GM10248 (cell line): ENCODE results near the gene DUSP11.

Source experiments
- CTCF ChIA-PET: fragments of 300-600 bp; sonication (Branson Sonifier 250); formaldehyde crosslinking; extraction: SDS; loops from one replicate; lab custom pipeline; 2021; ENCODE audit warnings: antibody characterized with exemption; lab: Yijun Ruan, JAX
- POLR2A ChIA-PET: fragments of 350-650 bp; sonication (Branson Sonifier 250); formaldehyde crosslinking; extraction: SDS; loops from one replicate; lab custom pipeline; 2020; ENCODE audit warnings: antibody characterized with exemption; lab: Yijun Ruan, JAX
- DNase-seq: peaks from one replicate; pipeline ENCODE4 v3.0.0; 2012; ENCODE audit errors: extremely low spot score
- TF ChIP-seq, protein P1 (sequence below): IDR thresholded peaks from 2 replicates; pipeline ENCODE4 v1.5.1; 2012; ENCODE audit warnings: mild to moderate bottlenecking, low read depth; ENCODE audit errors: extremely low read depth, missing control alignments, control extremely low read depth

The DUSP11 gene

DNA sequence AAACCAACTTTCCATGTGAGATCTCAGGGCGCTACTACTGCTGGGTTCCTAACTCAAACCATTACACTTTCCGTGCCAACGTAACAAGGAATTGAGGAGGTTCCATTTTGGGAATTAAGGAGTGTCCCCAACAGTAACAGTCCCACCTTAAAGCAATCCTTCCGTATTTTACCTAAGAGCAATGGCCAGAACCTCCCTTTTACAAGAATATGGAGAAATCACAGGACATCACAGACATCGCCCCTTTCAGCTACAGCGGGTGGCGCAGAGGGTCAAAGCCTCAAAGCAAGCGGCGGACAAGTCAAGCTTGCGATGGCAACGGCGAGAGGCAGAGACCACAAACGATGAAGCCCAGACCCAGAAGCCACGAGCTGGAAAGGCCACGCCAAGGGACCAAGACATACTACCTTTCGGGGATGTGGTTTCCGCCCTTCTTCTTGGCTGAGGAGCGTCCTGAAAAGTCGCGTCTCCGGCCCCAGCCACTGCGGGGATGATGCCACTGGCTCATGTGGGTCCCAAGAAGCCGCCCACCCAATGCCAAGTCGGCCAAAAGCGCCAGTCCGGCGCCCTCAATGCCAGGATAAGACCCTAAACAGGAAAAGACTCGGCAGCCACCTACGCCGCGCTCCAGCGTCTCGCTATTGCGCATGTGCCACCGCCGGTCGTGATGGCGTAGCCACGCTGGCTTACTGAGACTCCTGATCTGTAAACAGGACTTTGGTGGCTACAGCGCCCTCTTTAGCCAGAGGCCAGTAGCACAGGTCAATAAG lies at the start of gene DUSP11:
DUSP11 (minus strand) TSS at position 637 of the 770 bp plus-strand sequence; CDS start at position 508, 129 bp downstream.
- TF ChIP-seq, protein P1, sequence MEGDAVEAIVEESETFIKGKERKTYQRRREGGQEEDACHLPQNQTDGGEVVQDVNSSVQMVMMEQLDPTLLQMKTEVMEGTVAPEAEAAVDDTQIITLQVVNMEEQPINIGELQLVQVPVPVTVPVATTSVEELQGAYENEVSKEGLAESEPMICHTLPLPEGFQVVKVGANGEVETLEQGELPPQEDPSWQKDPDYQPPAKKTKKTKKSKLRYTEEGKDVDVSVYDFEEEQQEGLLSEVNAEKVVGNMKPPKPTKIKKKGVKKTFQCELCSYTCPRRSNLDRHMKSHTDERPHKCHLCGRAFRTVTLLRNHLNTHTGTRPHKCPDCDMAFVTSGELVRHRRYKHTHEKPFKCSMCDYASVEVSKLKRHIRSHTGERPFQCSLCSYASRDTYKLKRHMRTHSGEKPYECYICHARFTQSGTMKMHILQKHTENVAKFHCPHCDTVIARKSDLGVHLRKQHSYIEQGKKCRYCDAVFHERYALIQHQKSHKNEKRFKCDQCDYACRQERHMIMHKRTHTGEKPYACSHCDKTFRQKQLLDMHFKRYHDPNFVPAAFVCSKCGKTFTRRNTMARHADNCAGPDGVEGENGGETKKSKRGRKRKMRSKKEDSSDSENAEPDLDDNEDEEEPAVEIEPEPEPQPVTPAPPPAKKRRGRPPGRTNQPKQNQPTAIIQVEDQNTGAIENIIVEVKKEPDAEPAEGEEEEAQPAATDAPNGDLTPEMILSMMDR: peak; percentile 91
- POLR2A ChIA-PET: no interaction called here
- peak; percentile 97 for DNase-seq
- CTCF ChIA-PET: interaction anchor here (0.6 to 0.9 kb wide), 3 partner anchors 13 to 555 kb away, joined by 3 read pairs; no protein-coding TSS in a partner anchor

DNA sequence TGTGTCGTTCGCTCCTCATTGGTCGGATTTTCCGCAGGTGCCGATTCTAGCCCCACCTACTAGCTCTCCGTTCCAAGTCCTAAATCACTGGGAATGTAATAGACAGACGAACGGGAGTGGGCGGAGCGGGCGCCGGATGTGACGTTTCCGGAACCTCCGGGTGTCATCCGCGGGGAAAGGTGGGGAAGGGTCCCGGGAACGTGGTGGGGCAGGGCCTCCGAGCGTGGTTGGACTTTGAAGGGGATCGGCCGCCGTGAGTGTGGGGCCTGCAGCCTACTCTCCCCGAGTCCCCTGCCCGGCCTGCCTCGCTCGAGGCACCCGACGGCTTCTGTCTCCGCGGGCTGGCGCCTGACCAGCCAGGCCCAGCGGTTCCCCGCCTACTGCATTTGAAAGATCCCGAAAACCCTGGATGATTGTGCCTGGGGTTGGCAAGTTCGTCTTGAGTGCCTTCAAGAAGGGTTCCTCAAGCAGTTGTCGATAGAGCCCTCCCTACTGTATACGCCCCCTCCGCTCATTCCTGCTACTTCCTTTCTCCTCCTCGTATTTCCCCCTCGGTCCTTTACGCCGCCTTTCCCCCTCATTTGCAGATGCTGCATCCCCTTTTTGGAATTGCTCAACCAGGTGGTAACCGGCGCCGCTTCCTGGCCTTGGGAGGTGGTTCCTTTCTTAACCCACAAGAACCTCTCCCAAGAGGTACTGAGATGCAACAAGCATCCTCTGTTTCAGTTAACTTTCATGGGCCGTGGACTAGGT lies 49.1 kb upstream of the DUSP11 start, which contains the start of gene STAMBP:
STAMBP (plus strand) TSS at position 144 of the 753 bp plus-strand sequence. CDS start 1,896 bp downstream, outside the sequence.
- ChIA-PET POLR2A (interaction anchor here (0.7 to 1.1 kb wide), 3 partner anchors 10 to 74 kb away, joined by 3 read pairs; no protein-coding TSS in a partner anchor), CTCF (interaction anchor here (0.7 to 8.6 kb wide), 17 partner anchors 10 to 562 kb away, joined by 3 to 177 read pairs (median 3); partner anchors contain the start of gene BOLA3)
- peak; percentile 94 for DNase-seq
- TF ChIP-seq, protein P1: no peak

DNA sequence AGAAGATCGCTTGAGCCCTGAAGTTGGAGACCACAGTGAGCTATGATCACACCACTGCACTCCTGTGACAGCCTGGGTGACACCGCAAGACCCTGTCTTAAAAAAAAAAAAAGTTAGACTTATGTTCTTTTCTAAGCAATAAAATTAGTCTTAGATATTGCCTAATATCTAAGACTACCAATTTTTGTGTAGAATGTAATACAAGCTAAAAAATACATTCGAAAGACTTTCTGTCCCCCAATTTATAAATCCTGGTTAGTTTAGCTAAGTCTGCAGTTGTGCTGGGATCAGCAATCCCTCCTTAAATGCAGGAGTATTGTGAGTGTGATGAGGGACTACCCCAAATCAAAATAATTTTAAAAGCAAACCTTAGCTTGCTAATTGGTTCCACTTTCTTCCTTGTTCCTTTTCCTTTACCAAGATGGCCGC lies 48.5 kb upstream of the DUSP11 start:
- ChIA-PET CTCF (interaction anchor here (0.7 to 8.6 kb wide), 18 partner anchors 11 to 563 kb away, joined by 3 to 177 read pairs (median 3); partner anchors contain the start of gene BOLA3), POLR2A (interaction anchor here (0.7 to 1.1 kb wide), 3 partner anchors 10 to 74 kb away, joined by 3 read pairs; no protein-coding TSS in a partner anchor)
- TF ChIP-seq, protein P1: no peak
- no peak for DNase-seq

DNA sequence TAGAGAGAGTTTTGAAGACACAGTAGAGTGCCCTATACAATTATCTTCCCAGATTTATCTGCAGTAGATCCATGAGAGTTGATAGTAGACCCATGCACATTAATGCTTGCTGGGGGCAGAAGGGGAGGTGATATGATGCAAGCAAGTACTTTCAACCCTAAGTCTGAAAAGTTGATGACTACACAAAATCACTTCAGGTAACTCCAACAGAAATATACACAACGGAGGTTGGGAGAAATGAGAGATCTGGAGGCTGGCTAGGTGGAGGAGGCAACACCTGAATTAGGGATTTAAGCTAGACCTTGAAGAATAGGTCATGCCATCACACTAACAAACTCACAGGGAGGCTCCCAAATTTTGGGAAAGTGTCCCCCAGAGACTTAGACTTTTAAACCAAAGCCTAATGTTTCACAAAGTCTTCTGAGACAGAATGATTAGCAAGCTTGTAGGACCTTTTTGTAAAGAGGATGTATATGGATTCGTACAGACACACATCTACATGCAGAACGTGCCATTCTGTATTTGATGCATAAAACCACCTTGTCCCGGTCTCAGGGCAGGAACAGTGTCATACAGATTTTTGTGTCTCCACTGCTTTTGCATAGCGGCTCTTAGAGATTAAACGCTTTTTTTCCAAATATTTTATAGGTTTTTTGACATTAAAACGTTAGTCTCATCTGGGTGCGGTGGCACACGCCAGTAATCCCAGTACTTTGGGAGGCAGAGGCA lies 47.9 kb upstream of the DUSP11 start:
- ChIA-PET CTCF (interaction anchor here (0.7 to 8.6 kb wide), 32 partner anchors 10 to 761 kb away, joined by 3 to 177 read pairs (median 3); partner anchors contain the start of gene BOLA3), POLR2A (interaction anchor here (0.7 to 1.1 kb wide), 2 partner anchors 11 to 12 kb away, joined by 3 read pairs; no protein-coding TSS in a partner anchor)
- DNase-seq: no peak
- TF ChIP-seq, protein P1: no peak

DNA sequence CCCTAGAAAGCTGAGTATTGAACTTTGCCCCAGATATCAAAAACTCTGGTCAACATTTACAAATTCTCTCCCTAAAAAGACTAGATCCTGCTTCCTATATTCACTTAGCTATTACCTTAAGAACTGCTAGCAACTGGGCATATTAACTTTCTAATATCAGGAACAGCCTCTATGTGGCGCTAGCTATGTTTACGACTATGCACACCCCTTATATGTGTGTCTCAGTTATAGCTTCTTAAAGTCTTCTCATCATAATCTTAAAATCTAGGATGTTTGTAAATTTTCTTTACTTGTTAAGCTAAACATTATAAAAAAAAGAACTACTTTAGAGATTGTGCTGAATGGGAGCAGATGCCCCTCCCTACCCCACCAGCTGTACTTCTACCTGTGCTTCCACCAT lies 47.1 kb upstream of the DUSP11 start:
- TF ChIP-seq, protein P1: peak; percentile 30
- ChIA-PET POLR2A (no interaction called here), CTCF (interaction anchor here (0.6 to 8.6 kb wide), 28 partner anchors 9 to 761 kb away, joined by 3 to 177 read pairs (median 4); partner anchors contain the start of gene BOLA3)
- no peak for DNase-seq
